PC-9 (cell line): ENCODE measurements around the gene DNASE1L3.

Source experiments
- EZH2 ChIP-seq: fragments of 200-600 bp; sonication (generic); IDR thresholded peaks from 2 replicates; pipeline ENCODE4 v1.8.0; 2017; ENCODE audit warnings: antibody characterized with exemption, low read depth
- TF ChIP-seq, protein P1 (sequence below): fragments of 200-600 bp; sonication (generic); conservative IDR thresholded peaks from 2 replicates; pipeline ENCODE4 v1.6.1; 2017; ENCODE audit warnings: mixed run types, antibody characterized with exemption, mild to moderate bottlenecking, moderate library complexity

DNA sequence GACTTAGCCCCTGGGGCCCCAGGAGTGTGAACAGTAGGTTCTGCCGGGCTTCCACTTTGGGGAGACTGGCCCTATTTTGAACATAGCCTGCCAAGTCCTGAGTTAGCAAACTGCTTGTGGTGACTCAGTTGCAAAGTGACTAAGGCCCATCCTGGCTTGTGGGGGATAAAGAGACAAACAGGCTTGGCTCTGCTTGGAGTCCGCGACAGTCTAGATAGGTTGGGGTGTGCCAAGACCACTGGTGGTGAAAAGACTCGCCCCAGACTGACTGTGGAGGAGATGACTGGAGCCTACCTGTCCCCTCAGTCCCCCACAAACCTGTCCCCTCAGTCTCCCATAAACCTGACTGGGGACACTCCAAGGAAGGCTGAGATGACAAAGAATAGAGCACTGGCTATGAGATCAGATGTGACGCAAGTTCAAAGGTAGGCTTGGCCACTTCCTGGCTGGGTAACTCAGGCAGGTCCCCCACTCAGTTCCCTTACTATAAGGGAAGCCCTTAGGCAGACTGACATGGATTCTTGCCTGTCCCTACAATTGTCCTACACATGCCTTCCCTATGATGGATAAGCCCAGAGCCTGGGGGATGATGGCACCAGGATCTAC lies 4.3 kb downstream of the DNASE1L3 start:
- TF ChIP-seq, protein P1, sequence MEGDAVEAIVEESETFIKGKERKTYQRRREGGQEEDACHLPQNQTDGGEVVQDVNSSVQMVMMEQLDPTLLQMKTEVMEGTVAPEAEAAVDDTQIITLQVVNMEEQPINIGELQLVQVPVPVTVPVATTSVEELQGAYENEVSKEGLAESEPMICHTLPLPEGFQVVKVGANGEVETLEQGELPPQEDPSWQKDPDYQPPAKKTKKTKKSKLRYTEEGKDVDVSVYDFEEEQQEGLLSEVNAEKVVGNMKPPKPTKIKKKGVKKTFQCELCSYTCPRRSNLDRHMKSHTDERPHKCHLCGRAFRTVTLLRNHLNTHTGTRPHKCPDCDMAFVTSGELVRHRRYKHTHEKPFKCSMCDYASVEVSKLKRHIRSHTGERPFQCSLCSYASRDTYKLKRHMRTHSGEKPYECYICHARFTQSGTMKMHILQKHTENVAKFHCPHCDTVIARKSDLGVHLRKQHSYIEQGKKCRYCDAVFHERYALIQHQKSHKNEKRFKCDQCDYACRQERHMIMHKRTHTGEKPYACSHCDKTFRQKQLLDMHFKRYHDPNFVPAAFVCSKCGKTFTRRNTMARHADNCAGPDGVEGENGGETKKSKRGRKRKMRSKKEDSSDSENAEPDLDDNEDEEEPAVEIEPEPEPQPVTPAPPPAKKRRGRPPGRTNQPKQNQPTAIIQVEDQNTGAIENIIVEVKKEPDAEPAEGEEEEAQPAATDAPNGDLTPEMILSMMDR = no peak
- TF ChIP-seq EZH2 = no peak
